Stimulated activated CD4-positive, alpha-beta T cell treated with anti-CD3 and anti-CD28 coated beads, Interleukin-1b, Interleukin-23, amount 100 ng/mL, for 48 hours (primary cell): ENCODE data around the gene C21orf91.

Source experiments
- DNase-seq: peaks from one replicate; pipeline ENCODE4 v3.0.0-alpha.2; 2020

The C21orf91 gene

DNA sequence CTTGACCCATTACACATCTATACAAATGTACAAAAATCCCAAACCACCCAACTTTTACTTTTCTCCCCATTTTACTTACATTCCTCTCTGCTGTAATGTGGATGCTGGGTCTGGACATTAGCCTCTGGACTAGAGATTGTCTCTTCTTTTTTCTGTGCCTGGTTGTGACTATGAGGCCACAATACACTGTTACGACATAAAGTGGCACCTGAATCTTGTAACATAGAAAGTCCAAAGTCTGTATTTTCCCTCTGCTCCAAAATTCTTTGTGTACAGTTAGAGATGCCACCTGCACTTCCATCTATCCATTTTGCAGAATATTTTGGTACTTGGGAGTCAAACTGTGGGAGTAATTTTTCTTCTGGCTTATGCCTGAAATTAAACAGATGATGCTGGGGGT is 22.7 kb downstream of the C21orf91 start:
- DNase-seq, result no peak

DNA sequence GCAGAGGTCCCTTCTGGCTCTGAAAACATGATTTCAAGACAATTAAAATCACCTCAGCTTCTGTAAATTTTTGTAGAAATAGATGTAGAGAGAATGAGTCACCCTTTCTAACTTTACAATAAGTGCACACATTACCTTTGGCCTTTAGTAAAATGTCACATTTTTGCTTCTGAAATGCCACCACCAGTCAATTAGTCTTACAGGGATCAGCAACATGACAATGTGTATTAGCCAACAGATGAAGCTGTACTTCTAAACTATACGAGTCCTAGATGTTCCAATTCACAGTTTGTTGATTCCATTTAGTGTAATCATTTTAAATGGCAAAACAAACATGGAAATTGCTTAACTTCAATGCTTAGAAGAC is 23.1 kb downstream of the C21orf91 start:
- DNase-seq, result no peak

DNA sequence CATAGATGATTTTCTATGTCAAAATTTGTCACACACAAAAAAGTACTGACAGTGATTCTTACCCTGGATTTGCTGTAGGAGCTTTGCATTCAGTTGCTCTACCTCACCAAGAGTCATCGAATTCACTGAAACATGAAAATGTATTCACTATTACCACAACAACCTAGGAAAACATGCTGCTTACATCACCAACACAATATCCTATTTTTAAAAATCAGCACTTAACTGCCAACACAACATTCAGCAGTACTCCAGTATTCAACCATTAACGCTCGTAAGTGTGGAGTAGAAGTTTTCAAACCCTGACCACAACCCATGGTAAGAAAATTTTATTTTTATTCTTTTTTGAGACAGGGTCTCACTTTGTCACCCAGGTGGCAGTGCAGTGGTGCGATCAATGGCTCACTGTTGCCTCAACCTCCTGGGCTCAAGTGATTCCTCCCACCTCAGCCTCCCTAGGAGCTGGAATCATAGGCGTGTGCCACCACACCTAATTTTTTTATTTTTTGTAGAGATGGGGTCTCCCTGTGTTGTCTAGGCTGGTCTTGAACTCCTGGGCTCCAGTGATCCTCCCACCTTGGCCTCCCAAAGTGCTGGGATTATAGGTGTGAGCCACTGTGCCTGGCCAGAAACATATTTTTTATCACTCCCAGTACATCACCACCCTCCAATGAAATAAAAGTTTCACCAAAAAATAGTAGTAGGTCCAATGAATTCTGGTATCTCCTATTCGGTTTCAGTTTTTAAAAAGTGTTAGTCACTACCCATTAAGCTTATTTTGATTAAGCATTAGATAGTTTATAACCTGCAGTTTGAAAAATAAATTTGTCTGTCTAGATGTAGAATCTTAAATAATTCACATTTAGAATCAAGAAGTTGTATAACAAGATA is 23.8 kb downstream of the C21orf91 start:
- no peak for DNase-seq

DNA sequence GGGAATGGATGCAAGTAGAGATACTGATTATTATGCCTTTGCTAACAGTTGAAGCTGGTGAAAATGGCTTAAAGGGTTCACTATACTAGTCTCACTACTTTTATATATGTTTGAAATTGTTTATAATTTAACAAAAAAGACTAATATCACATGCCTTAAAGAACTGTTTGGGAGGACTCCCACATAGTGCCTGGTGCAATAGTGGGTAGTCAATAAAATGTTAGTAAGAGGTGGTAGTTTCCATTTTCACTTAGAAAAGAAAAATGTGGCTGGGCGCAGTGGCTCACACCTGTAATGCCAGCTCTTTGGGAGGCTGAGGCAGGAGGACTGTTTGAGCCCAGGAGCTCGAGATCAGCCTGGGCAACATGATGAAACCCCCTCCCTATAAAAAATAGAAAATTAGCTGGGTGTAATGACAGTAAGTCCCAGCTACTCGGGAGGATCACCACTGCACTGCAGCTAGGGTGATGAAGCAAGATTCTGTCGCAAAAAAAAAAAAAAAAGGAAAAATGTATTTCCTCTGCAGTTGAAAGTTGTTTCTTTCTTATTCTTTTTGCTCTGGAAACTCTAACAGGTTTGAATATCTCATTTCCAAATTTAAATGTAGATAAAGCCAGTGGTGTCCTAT is 24.5 kb downstream of the C21orf91 start:
- DNase-seq, result no peak

GRCh38 chr21:17793246-17794123 is 25.7 kb downstream of the C21orf91 start:
- no peak for DNase-seq

DNA sequence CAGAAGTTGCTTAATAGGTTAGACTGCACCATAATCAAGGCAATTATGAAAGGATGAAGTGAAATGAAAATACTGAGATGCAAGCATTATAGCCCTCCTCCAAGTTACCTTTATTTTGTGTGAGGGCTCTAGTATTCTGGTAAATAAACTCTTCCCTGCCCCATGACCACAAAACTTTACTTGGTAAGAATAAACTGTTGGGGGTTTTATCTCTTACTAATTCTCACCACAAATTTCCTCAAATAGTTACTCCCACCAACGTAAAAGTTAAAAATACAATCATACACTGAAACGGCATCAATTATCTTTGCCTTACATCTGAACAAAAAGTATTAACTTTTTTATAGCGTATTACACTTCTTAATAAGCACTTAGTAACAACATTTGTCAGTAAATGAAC is 29.5 kb downstream of the C21orf91 start:
- DNase-seq, result no peak

DNA sequence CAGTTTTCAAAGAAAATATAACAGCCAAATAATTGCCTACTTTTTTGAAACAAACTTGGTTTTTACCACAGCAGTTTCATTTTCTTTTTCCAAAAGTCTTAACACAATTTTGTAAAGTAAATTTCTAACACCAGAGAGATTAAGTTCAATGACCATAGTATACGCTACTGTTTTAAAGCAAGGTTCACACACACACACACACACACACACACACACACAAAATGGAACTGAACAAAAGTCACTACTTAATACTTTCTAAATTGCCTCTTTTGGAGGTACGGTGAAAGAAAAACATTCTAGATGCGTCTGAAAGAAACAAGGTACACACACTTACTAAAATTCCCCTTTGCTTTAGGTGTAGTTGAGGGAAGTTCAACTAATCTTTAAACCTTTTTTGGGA is 30.1 kb downstream of the C21orf91 start:
- no peak for DNase-seq

DNA sequence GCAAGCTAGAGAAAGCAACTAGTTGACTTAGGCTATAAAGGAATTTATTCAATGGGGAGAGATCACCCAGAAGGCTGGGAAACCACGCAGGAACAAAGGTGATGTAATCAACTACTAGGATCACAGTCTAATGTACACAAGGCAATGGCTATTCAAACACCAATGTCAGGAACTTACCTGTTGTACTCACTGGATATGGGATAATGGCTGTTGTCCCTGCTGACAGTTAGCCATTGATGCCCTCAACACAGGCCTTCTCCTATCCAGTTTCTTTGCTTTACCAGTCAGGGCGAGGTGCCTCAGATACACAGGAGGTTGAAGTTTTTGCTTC is 32.3 kb downstream of the C21orf91 start:
- no peak for DNase-seq

DNA sequence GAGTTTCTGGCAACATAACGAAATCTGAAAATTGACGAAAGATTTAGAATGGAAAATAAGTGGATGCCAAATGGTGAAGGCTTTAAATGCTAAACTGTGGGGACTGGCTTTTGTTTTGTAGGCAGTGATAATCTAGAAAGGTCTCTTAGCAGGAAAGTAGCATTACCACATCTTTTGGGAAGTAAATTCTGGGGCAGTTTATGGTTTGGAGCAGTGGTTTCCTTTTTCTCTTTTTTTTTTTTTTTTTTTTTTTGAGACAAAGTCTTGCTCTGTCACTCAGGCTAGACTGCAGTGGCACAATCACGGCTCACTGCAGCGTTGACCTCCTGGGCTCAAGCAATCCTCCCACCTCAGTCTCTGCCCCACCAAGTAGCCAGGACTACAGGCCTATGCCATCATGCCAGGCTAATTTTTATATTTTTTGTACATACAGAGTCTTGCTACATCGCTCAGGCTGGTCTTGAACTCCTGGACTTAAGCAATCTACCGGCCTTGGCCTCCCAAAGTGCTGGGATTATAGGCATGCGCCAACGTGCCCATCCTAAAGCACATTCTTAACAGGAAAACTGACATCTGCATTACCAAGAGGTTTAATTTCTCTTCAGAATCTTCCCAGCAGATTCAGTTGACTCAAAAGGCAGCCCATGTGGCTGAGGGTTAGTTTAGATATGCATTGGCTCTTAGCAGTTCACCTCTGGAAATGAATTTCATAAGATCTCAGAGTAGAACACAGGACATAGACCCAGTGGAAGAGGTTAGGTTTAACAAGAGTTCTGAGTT is 32.9 kb downstream of the C21orf91 start:
- DNase-seq, result no peak

DNA sequence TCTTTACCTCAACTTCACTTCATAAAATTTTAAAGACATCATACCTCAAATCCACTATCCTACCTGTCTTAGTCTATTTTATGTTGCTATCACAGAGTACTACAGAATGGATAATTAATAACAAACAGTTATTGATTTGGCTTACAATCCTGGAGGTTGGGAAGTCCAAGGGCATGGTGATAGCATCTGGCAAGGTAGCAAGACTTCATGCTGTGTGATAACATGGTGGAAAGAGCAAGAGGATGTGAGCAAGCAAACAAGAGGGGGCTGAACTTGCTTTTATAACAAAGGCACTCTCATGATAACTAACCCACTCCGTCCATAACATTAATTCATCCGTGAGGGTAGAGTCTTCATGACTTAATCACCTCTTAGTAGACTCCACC is 33.8 kb downstream of the C21orf91 start:
- DNase-seq, result no peak

- DNase-seq, result peak; percentile 59
These were observed 34.4 kb downstream of the C21orf91 start for GRCh38 chr21:17784604-17785402.

- DNase-seq, result no peak
These were observed 35.0 kb downstream of the C21orf91 start for GRCh38 chr21:17784180-17784598.

- DNase-seq, result no peak
These were observed 35.5 kb downstream of the C21orf91 start for GRCh38 chr21:17783481-17784179.

DNA sequence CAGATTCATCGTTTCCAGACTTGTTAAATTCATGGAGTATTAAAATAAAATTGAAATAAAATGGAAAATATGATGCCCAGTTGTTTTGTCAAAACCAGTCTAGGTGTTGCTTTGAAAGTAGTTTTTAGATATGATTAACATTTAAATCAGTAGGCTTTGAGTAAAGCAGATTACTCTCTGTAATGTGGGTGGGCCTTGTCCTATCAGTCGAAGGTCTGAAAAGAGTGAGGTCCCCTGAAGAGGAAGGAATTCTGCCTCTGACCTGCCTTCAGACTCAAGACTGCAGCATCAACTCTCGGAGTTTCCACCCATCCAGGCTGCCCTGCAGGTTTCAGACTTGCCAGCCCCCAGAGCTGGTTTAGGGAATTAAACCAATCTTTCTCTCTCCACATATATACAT is 36.2 kb downstream of the C21orf91 start:
- no peak for DNase-seq

DNA sequence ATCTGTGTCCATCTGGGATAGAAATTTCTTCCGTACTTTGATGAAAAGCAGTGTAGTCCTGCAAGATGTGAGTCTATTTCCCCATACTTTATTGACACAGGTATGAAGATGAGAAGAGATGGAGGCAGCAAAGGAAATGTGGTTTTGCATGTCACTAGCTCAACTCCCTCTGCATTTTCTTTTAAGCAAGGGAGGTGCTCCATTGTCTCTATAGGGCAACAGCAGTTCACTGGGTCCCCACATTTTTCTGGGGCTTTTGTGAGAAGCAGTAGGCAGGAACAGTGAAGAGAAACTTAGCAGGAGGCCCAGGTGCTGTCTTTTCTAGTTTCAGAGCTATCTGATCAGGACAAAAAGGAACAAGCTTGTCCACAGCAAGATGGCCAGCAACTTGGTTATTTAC is 37.1 kb downstream of the C21orf91 start:
- DNase-seq, result no peak

DNA sequence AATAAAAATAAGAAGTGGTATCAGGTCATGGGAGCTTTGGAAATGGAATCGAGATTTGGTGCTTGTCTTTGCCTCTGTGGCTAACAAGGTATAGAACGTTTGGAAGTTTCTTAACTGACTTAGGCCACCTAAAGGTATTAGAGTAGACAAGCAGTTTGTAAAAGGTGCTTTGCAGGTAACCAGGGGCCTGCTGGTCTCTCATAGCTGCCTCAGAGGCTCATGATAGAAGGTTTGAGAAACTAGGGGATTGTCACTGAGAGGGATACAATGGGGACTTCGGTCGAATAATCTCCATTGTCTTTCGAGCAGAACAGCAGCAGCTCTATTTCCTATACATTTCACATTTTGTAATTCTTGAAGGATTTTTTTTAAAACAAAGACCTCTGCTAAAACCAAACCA is 37.6 kb downstream of the C21orf91 start:
- no peak for DNase-seq

DNA sequence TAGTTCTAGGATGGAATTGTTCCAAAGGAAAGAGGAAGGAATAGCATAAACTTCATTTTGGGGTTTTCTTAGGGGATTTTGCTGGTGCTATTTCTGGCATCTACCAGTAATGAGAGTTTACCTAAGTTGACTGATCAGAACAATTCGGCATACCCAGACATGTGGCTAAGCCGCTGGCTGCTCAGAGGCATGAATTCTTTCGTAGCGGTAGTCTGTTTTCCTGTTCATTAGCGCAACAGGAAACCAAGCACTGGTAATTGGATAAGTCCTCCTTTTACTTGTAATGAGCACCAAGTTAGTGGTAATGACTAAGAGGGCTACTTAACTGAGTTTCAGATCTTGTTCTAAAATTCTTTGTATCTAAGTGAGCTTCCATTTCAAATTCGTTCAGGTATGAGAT is 38.6 kb downstream of the C21orf91 start:
- DNase-seq, result peak; percentile 19

GRCh38 chr21:17779980-17780379 is 39.2 kb downstream of the C21orf91 start:
- no peak for DNase-seq

DNA sequence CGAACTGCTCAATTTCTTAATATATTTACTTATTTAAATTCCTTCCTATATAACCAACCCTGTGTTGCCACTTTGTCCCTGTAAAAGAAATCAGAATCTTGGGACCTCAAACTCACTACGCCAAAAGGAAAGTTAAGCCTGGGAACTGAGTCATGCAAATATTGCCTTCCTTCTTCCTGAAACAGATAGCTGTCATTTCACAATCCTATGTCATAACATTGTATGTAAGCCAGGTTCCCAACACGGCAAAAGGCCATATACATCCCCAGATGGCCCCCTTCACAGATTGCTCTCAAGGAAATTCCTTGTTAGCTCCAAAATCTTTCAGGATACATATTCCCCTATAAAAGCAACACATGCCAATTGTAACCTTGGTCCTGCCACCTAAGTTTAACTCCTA is 39.7 kb downstream of the C21orf91 start:
- no peak for DNase-seq

DNA sequence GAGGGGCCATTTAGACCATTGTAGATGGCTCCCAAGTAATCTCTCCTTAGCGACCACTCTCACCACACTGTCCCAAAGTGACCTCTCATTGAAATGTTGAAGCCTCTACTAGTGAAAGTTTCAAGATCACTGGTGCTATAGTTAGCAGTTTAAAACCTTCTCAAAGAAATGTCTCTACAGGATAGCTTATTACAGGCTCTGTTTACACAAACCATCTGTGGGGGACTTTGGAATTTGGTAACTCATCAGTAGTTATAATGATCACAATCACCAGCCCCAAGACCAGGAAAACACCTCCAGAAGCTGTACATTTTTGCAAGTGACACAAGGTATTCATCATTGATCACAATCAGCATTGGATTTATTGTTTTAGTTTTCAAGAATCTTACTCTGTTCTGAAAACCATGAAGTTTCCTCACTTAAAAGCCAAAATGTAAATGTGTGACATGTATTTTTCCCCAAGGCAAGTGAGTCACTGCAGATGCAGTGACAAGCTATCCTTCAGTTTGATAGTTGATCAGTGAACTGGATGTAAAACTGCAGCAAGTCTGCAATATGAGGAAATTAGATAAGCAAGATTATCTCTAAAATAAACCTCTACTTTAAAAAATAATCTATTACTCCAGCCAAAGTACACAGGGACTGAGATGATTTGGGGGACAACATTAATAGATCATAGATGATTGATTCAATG is 41.9 kb downstream of the C21orf91 start:
- no peak for DNase-seq
